Left renal cortex interstitium (tissue), 4 donors: ENCODE data around the gene ADTRP. TPM values are rescaled to one million over a fixed set of nuclear protein-coding genes. Genes with fewer than 3 reads are reported as not detected.
"Not testable (repeated sequence)": the region's sequence is repeated elsewhere in the genome, so short reads cannot be mapped to it uniquely, and the experiment has no call there.

Source experiments
- DNase-seq, 4 donors: peaks; one replicate each; pipeline ENCODE4 v3.0.0-alpha.2; 2013; ENCODE audit warnings: low read depth in 4 of 4, low spot score in 2 of 4, missing footprints in 1 of 4
- polyA plus RNA-seq, 4 donors: library from polyadenylated mRNA; unstranded; fragments of 120-200 nt; gene quantifications; one replicate each; pipeline ENCODE4 v1.2.1, GENCODE V29; 2013; ENCODE audit not compliant: insufficient read length in 4 of 4

ADTRP gene
- polyA plus RNA-seq, 4 donors, result 2.1 to 2.3 (median 2.2) TPM

GRCh38 chr6:11804135-11804534 lies 25.5 kb upstream of the ADTRP start:
- DNase-seq, result no peak

- DNase-seq, result no peak
These were observed 25.0 kb upstream of the ADTRP start for GRCh38 chr6:11803591-11803971.

- no peak for DNase-seq
These were observed 24.4 kb upstream of the ADTRP start for GRCh38 chr6:11802886-11803590.

GRCh38 chr6:11800531-11800930 lies 21.9 kb upstream of the ADTRP start:
- DNase-seq, result not testable (repeated sequence)

GRCh38 chr6:11798538-11798937 lies 19.9 kb upstream of the ADTRP start:
- no peak for DNase-seq

- no peak for DNase-seq
These were observed 19.5 kb upstream of the ADTRP start for GRCh38 chr6:11798096-11798495.

- DNase-seq, result no peak
These were observed 18.2 kb upstream of the ADTRP start for GRCh38 chr6:11796829-11797228.

GRCh38 chr6:11795403-11795802 lies 16.8 kb upstream of the ADTRP start:
- DNase-seq, result no peak

GRCh38 chr6:11793277-11793676 lies 14.7 kb upstream of the ADTRP start:
- DNase-seq, result no peak

- DNase-seq, result no peak
These were observed 12.9 kb upstream of the ADTRP start for GRCh38 chr6:11791354-11792107.

GRCh38 chr6:11789744-11790143 lies 11.1 kb upstream of the ADTRP start:
- no peak for DNase-seq

GRCh38 chr6:11788043-11788442 lies 9.4 kb upstream of the ADTRP start:
- DNase-seq, result no peak

GRCh38 chr6:11785774-11786579 lies 7.4 kb upstream of the ADTRP start:
- no peak for DNase-seq

- no peak for DNase-seq
These were observed 6.8 kb upstream of the ADTRP start for GRCh38 chr6:11785415-11785773.

- DNase-seq, result no peak
These were observed 5.7 kb upstream of the ADTRP start for GRCh38 chr6:11784341-11784740.

GRCh38 chr6:11783524-11784064 lies 5.0 kb upstream of the ADTRP start:
- no peak for DNase-seq

- no peak for DNase-seq
These were observed 3.9 kb upstream of the ADTRP start for GRCh38 chr6:11782524-11782923.

GRCh38 chr6:11780097-11780428 lies 1.5 kb upstream of the ADTRP start:
- no peak for DNase-seq

GRCh38 chr6:11779329-11780096 lies 910 bp upstream of the ADTRP start:
- DNase-seq, result no peak

GRCh38 chr6:11778036-11778435 lies 567 bp downstream of the ADTRP start:
- no peak for DNase-seq
